ENCODE measurements around the gene HIKESHI. TPM values are rescaled to one million over a fixed set of nuclear protein-coding genes. Genes with fewer than 3 reads are reported as not detected.

The HIKESHI gene
- total and polyA plus RNA-seq, 2 of the 8 experiments (the other 6 are each of a cell fraction or from before 2014, with no cell fraction given), result 65.4 to 90.2 TPM

DNA sequence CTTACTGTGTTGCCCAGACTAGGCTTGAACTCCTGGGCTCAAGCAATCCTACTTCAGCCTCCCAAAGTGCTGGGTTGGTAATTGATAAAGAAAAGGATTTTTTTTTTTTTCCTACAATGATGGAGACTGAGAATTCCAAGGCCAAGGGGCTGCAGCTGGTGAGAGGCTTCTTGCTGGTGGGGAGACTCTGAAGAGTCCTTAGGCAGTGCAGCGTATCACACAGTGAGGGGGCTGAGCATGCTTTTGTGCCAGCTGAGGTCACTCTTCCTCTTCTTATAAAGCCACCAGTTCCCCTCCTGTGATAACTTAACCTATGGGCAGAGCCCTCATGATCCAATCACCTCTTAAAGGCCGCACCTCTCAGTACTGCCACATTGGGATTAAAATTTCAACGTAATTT is 44.5 kb downstream of the HIKESHI start (continued):
- TF ChIP-seq, protein P1, sequence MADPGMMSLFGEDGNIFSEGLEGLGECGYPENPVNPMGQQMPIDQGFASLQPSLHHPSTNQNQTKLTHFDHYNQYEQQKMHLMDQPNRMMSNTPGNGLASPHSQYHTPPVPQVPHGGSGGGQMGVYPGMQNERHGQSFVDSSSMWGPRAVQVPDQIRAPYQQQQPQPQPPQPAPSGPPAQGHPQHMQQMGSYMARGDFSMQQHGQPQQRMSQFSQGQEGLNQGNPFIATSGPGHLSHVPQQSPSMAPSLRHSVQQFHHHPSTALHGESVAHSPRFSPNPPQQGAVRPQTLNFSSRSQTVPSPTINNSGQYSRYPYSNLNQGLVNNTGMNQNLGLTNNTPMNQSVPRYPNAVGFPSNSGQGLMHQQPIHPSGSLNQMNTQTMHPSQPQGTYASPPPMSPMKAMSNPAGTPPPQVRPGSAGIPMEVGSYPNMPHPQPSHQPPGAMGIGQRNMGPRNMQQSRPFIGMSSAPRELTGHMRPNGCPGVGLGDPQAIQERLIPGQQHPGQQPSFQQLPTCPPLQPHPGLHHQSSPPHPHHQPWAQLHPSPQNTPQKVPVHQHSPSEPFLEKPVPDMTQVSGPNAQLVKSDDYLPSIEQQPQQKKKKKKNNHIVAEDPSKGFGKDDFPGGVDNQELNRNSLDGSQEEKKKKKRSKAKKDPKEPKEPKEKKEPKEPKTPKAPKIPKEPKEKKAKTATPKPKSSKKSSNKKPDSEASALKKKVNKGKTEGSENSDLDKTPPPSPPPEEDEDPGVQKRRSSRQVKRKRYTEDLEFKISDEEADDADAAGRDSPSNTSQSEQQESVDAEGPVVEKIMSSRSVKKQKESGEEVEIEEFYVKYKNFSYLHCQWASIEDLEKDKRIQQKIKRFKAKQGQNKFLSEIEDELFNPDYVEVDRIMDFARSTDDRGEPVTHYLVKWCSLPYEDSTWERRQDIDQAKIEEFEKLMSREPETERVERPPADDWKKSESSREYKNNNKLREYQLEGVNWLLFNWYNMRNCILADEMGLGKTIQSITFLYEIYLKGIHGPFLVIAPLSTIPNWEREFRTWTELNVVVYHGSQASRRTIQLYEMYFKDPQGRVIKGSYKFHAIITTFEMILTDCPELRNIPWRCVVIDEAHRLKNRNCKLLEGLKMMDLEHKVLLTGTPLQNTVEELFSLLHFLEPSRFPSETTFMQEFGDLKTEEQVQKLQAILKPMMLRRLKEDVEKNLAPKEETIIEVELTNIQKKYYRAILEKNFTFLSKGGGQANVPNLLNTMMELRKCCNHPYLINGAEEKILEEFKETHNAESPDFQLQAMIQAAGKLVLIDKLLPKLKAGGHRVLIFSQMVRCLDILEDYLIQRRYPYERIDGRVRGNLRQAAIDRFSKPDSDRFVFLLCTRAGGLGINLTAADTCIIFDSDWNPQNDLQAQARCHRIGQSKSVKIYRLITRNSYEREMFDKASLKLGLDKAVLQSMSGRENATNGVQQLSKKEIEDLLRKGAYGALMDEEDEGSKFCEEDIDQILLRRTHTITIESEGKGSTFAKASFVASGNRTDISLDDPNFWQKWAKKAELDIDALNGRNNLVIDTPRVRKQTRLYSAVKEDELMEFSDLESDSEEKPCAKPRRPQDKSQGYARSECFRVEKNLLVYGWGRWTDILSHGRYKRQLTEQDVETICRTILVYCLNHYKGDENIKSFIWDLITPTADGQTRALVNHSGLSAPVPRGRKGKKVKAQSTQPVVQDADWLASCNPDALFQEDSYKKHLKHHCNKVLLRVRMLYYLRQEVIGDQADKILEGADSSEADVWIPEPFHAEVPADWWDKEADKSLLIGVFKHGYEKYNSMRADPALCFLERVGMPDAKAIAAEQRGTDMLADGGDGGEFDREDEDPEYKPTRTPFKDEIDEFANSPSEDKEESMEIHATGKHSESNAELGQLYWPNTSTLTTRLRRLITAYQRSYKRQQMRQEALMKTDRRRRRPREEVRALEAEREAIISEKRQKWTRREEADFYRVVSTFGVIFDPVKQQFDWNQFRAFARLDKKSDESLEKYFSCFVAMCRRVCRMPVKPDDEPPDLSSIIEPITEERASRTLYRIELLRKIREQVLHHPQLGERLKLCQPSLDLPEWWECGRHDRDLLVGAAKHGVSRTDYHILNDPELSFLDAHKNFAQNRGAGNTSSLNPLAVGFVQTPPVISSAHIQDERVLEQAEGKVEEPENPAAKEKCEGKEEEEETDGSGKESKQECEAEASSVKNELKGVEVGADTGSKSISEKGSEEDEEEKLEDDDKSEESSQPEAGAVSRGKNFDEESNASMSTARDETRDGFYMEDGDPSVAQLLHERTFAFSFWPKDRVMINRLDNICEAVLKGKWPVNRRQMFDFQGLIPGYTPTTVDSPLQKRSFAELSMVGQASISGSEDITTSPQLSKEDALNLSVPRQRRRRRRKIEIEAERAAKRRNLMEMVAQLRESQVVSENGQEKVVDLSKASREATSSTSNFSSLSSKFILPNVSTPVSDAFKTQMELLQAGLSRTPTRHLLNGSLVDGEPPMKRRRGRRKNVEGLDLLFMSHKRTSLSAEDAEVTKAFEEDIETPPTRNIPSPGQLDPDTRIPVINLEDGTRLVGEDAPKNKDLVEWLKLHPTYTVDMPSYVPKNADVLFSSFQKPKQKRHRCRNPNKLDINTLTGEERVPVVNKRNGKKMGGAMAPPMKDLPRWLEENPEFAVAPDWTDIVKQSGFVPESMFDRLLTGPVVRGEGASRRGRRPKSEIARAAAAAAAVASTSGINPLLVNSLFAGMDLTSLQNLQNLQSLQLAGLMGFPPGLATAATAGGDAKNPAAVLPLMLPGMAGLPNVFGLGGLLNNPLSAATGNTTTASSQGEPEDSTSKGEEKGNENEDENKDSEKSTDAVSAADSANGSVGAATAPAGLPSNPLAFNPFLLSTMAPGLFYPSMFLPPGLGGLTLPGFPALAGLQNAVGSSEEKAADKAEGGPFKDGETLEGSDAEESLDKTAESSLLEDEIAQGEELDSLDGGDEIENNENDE (IDR thresholded peaks at IDR 0.05; ENCODE audit: insufficient replicate concordance, low read length), result no peak
- no peak for TF ChIP-seq ZNF274 (IDR thresholded peaks at IDR 0.05; ENCODE audit: borderline replicate concordance, extremely low read depth, low read length)
- TF ChIP-seq SUZ12 (IDR thresholded peaks at IDR 0.05; ENCODE audit: low read length), result no peak
- no peak for TF ChIP-seq RBBP5 (IDR thresholded peaks at IDR 0.05; ENCODE audit: borderline replicate concordance, low read depth, low read length)
- TF ChIP-seq KDM4A (IDR thresholded peaks at IDR 0.05; ENCODE audit: low read depth, low read length, severe bottlenecking), result no peak
